Germinal center (tissue), 1 donor: Measurements from ENCODE around the gene EIF2B2.
"Not testable (repeated sequence)": the region's sequence is repeated elsewhere in the genome, so short reads cannot be mapped to it uniquely, and the experiment has no call there.

ENCODE experiments used
- DNase-seq: peaks from one replicate; pipeline ENCODE4 v3.0.0; 2012; ENCODE audit warnings: mixed read lengths, low spot score

The EIF2B2 gene

DNA sequence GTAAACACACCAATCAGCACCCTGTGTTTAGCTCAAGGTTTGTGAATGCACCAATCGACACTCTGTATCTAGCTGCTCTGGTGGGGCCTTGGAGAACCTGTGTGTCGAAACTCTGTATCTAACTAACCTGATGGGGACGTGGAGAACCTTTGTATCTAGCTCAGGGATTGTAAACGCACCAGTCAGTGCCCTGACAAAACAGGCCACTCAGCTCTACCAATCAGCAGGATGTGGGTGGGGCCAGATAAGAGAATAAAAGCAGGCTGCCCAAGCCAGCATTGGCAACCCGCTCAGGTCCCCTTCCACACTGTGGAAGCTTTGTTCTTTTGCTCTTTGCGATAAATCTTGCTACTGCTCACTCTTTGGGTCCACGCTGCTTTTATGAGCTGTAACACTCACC, 6.9 kb upstream of the EIF2B2 start:
- DNase-seq = not testable (repeated sequence)

DNA sequence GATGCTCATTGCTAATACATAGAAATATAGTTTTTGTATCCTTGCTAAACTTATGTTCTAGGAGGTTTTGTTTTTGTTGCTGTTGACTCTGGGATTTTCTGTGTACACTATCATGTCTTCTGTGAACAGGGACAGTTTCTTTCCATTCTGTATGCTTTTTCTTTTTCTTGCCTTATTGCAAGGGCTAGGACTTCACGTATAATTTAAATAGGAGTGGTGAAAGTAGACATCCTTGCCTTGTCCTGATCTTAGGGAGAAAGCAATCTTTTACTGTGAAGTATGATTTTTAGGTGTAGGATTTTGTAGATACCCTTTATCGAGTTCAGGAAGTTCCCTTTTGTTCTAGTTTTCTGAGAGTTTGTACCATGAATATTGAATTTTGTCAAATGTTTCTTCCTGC, 1.5 kb upstream of the EIF2B2 start:
- DNase-seq = no peak

DNA sequence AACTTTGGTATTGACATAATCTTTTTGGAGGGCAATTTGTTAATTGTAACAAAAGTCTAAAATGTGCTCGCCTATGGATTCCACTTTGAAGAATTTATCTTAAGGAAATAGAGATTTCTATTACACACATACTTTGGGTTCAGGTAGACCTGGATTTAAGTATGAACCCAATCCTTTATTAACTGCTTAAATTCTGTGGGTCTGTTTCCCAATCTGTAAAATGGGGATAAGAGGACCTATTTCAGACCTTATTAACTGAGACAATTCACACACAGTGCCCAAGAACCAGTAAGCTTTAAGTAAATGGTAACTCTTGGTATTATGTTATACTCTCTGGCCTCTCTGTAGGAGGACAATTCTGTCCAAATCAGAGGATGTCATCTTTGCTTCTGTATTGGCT, 822 bp upstream of the EIF2B2 start:
- no peak for DNase-seq

DNA sequence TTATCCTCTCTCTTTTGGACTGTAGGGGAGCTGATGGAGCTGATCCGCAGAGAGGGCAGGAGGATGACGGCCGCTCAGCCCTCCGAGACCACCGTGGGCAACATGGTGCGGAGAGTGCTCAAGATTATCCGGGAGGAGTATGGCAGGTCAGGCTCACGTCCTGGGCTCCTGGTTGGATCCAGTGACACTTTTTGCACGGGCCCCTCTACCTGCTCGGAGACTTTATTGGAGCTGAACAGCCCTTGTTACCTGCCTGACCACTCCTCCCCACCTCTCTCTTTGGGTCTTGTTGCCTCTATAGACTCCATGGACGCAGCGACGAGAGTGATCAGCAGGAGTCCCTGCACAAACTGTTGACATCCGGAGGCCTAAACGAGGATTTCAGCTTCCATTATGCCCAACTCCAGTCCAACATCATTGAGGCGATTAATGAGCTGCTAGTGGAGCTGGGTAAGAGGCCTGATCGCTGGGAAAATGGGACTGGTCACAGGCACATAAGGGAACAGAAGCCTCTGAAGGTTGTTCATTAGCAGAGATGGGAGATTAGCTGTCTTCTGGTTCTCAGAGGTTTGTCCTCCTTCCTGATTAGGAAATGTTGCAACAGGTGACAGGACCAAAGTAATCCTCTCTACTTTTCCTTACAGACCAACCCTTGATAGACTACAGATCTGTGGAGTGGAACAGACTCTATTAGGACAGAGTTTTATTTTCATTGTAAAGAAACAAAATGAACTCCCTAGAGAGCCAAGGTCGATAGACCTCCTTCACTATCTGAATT, 718 bp downstream of the EIF2B2 start:
- no peak for DNase-seq

DNA sequence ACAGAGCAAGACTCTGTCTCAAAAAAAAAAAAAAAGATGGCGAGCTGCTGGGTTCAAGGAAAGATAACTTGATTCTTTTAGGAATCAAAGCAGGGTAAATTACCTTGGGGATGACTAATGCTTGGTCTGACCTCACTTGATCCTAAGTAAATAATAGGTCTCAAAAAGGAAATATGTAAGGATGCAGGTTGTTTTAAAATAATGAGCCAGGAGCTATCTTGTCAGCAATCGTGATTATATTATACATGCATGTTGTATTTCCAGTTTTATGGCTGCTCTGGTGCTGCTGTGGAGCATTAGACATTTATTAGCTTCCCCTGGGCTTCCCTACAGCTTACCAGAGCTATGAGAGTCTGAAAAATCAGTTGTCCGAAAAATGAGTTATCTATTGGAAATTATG, 2.6 kb downstream of the EIF2B2 start:
- DNase-seq = no peak

DNA sequence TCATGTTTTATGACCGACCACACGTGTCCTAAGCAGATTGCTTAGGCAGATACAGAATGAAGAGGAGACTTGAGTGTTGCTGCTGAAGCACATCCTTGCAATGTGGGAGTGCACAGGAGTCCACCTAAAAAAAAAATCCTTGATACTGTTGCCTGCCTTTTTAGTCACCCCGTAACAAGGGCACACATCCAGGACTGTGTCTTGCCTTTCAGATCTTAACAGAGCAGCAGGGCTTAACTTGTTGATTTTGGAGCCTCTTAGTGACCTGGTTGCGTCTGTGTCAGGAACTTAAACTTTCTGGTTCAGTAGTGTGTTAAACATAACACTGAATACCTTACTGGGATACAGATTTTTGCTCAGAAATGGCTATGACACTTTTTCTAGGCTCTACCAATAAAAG, 6.5 kb downstream of the EIF2B2 start:
- DNase-seq = no peak

DNA sequence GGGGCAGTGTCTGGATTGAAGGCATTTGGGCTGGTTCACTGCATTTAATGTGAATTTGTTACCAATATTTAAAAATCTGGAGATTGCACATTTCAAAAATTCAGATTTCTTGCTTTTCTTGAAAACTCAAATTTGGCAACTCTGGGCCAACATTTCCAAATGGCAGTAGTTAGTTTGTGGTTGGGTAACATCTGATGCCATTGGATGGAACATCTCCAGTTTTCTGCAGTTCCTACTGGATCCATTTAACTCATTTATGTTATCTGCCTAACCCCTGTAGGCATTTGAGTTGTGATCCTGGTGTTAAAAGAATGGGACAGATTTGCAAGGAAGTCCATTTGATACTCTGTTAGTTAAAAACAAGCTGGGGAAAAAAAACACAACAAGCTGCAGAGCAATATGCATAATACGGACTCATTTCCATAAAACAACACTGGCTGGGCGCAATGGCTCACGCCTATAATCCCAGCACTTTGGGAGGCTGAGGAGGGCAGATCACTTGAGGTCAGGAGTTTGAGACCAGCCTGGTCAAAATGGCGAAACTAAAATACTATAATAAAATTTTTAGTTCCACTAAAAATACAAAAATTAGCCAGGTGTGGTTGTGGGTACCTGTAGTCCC, 7.9 kb downstream of the EIF2B2 start:
- DNase-seq = no peak

DNA sequence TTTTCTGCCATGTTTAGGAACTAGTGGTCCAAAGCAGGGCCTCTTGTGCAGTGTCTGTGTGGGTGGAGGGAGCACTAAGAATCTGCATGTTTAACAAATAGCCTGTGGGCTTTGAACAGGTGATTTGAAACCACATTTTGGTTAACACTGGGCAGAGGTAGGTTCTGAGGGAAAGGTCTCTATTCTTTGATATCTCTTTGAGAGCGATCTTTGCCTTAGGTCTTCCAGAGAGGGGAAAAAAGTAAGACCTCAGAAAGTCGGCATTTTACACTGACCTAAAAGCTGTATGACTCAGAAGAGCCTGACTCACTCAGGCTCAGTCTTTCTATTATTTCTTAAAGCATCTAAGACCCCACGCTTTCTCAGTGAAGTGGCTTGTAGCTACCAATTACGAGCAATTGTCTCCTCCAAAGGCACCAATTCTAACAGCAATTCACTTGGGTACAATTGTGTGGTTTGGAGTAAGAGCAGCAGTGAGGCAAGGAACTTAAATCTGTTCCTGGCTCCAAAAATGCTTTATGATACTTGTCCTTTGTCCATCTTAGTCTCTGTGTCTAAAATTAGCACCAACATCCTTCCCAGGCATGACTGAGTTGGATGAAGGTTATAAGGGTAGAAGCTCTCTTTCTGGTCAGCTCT, 8.8 kb downstream of the EIF2B2 start:
- DNase-seq = no peak

DNA sequence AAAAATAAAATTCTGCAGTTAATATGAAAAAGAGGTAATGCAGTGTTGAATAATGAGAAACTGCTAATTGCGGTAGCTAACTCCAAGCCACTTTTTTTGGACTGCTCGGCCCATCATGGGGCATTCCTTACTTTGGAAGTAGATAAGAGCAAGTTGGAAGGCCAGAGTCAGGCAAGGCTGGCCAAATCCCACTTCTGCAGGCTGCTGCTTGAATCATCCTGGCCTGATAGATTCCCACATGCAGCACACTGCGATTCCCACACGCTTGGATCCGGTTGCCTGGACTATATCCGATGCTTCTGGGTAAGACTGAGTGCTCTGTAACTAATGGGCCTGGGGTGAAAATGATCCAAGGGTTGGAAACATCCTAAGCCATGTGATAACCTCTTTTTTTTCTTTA, 10.6 kb downstream of the EIF2B2 start:
- DNase-seq = no peak

DNA sequence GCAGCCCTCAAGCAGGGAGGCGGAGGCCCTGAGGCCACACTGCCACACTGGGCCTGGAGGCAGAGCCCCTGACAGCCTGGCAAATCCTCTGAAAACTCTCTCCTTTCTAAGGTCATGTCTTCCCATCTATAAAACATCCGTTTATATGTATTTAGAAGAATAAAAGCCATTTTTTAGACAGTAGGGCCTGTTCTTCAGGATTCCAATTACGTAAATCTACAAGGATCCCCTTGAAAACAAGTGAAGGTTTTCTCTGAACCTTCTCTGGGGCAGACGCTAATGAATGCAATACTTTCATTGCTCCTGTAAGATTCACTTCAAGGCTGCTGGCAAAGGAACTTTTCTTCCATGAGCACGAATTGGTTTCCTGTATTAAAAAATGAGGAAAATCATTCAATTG, 12.8 kb downstream of the EIF2B2 start:
- DNase-seq = no peak

DNA sequence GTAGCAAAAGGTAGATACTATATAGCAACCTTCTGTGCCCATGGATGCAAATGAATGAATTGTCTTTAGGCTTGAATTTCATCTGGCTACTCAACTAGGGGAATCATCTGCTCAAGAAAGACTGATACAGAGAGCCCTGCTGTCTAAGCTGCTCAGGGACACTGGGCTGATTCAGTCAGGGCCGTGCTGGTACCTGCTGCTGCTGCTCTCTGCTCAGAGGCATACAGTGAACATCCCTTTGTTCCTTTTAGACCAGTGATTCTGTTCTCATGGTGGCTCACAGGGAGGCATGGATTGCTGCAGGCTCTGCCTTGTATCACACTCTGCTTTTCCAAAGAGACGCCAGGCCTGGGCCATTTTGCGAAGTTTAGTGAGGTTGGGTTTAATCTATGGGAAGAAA, 14.1 kb downstream of the EIF2B2 start:
- DNase-seq = no peak

DNA sequence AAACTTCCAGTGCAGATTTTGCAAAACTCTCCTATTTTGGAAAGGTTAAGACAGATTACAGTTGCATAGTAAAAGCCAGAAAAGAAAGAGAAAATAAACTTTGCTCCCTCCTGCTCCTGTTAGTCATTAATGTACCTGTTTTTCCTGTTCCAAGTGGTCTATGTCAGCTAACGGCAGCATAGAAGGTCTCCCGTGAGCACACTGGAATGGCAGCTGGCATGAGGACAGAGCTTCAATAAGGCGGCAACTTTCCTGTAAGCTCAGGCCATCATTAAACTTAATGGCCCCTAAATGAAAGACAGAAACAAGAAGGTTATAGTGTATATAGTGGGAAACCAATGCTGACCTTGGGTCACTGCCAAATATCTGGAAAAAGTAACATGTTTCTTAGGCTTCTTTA, 16.0 kb downstream of the EIF2B2 start:
- no peak for DNase-seq

DNA sequence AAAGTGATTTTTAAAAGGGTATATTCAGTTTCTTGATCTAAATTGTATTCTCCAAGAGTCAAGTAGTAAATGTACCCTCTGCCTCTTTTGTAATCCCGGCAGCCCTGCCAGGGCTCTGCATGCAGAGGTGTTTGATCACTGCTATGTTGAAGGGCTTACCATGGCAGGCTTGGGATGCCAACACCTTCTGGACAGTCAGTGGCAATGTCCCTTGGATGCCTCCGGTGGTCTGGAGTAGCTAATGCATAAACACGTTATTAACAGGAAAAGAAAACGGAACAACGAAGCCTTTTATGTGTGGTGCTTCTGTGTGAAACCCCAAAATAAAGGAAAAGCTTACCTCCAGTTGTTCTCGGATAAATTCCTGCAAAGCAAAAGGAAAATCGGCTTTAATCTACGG, 19.9 kb downstream of the EIF2B2 start:
- DNase-seq = no peak

DNA sequence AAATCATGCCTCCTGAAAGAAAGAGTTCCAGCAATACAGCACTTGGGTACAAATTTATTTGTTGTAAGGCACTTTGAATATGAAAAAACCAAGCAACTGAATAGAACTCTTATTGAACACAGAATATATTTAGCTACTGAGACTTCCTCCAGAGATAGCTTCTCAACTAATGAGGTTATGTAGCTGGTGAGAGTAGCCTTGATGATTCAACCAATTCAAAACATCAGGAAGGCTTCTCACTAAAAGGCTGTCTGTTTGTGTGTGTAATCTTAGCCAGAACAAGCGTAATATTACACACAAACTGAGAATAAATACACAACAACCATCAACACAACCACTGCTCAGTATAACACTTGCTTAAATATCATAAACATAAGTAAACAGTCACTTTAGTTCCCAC, 20.4 kb downstream of the EIF2B2 start:
- DNase-seq = no peak

DNA sequence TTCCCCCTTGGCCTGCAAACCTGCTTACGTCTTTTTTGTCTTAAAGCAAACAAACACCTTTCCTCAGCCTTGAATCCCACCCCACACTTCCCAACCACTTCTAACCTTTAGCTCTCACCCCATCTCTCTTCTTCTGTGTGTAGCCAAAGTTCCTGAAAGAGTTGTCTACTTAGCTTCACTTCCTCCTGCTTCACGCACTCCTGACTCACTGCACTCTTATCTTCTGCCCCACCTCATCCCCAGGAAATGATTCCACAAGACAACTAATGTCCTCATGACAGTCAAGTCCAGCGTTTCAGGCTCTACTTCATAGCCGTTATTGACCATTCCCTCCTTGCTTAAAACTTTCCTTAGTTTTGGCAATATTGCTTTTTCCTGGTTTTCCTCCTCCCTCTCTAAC, 22.4 kb downstream of the EIF2B2 start:
- no peak for DNase-seq

DNA sequence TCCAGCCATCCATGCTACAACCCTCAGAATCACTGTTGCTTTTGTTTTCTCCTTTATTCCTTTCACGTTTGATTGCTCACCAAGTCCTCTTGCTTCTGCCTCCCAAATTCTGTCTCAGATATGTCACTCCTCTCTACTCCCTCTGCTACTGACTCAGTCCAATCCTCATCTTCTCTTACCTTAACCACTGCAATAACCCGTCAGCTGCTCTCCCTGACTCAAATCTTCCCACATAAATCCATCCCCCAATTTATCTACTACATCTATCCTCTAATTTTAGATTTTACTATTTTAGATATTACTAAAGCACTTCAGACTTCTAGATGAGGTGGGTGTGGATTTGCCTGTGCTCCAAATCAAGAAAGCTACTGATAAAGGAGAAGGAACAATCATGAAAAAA, 23.2 kb downstream of the EIF2B2 start:
- DNase-seq = no peak

DNA sequence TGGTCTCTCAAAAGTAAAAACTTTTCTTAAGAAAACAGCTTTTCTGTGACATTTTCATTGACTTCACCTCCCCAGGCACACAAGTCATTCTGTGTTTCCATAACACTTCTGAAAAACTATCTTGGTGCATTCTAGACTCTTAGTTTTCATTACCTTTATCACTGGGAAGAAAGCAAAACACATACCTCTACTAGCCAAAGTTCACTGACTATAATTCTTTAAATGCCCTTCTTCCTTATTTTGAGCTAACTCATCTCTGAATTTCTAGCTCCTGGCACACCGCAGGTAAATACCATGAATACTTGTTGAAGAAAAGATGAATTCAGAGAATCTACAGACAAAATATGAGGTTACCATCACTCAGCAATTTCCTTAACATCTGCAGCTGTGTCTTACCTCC, 27.4 kb downstream of the EIF2B2 start:
- no peak for DNase-seq

DNA sequence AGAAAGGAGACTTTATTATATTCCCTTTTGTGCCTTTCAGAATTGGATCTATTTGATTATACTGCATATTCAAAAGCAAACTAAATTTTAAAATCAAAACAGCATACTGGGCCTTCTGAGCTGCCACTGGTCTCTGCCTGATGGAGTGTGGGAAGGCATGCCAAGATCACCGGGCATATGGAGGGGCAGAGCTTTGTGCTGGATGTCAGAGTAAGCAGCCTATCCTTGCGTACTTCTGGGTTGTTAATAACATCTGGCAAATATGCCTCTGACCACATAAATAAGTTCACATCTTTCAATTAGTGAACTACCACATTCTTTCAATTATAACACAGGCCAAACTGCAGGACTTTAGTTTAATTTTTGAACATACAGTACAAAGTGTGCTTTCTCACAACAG, 30.2 kb downstream of the EIF2B2 start:
- DNase-seq = no peak

DNA sequence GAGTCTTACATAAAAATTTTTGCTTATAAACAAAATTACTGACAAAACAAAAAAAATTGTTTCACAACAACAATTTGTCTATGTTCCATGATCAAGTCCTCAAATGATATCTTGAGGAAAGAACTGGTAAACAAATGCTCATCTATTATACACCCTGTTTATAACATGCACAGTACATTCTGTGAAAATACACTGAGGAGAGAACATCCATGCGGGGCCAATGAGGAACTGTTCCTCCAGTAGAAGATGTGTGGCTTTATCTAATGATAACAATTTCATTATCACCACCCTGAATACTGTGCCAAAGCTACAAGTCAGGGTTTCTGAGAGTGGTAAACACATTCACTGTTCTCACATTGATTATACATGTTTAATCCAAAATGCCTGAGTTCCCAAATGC, 37.8 kb downstream of the EIF2B2 start:
- DNase-seq = no peak

DNA sequence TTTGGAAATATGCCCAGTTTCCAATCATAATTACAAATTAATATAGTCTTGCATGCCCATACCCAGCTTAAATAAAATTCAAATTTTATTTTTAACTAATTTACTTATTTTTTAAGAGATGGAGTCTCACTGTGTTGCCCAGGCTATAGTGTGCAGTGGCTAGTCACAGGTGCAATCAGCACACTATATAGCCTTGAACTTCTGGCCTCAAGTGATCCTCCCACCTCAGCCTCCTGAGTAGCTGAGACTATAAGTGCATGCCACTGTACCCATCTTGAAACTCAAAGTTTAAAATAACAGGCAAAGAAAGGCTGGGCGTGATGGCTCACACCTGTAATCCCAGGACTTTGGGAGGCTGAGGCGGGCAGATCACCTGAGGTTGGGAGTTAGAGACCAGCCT, 38.2 kb downstream of the EIF2B2 start:
- no peak for DNase-seq

DNA sequence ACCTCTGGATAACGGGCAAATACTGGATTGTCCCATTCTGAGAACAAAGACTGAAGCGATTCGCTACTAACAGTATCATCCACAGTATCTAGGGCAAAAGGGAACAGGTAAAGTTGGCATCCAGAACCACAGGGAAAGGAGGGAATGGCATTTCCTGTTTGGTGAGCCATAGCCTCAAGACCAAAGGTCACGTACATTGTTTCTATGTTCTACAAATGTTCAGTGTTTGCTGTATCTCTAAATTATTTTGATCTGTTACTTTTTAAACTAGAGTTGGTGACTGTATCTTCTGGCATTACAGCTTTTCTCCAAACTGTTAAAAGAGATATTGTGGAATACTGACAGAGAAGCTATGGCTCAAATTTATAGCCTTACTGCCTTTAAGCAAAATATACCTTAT, 38.9 kb downstream of the EIF2B2 start:
- DNase-seq = no peak

DNA sequence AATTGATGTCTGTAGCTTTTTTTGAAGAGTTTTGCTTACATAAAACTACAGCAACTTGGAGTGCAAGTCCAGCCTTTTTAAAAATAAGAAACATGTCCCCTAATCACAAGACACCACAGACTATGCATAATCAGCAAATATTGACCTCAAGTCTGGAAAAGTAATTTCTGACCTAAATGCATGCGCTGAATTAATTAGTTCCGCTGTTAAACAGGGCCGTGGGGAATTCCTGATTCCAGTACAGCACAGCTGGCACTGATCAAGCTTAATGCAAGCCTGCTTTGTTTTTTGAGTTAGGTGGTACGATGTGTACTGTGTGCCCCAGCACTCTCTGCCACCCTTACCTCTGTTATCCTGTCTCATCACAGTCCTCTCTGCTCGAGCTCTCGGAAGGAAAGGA, 39.3 kb downstream of the EIF2B2 start:
- no peak for DNase-seq

DNA sequence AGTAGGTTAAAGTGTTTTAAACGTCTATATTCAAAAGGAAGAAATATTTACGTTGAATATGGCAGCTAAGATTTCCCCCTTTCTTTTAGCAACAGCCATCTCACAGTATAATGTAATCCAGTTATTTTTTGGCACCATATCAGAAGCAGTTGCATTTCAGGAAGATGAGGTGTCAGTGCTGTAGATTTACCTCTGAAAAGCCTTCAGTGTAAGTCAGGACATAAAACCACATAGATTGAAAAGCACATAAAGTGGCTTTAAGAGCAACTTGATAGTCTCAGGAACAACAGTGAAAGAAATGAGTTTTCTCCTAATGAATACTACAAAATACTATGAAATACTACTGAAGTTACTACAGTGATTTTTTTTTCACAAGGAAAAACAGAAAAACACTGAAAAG, 41.6 kb downstream of the EIF2B2 start:
- DNase-seq = no peak

DNA sequence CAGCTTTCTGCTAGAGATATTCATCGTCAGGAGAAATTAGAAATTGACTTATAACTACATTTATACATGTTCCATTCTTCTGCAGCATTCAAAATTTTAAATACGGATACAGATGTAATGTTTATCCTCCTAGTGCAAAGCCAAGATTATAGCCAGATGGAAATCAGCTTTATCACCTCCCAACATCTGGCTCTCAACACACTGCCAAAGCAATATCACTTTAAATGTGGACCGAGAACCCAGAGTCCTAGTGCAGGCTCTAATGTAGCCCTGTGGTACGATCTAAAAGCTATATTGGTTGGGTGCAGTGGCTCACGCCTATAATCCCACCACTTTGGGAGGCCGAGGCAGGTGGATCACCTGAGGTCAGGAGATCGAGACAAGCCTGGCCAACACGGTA, 42.0 kb downstream of the EIF2B2 start:
- no peak for DNase-seq
